ENCODE data around the gene SEMG1.

GRCh38 chr20:45218124-45218523 is 11.3 kb downstream of the SEMG1 start:
- TF ChIP-seq GATA3 (IDR thresholded peaks at IDR 0.05; ENCODE audit: low read depth, low read length) (no peak), GATA2 (IDR thresholded peaks at IDR 0.05; ENCODE audit: low read depth, low read length) (no peak)

All from SH-SY5Y (cell line).